Measurements from ENCODE around the gene SLC11A2. TPM values are rescaled to one million over a fixed set of nuclear protein-coding genes. Genes with fewer than 3 reads are reported as not detected.

SLC11A2 gene
- total RNA-seq, 1 experiment from 2014 or later, result 38.7 TPM

- Histone ChIP-seq H3K9me3 (ENCODE audit: control insufficient read depth in 1 of 2, insufficient read depth in 1 of 2, low read depth in 1 of 2, low read length in 2 of 2) (no peaks in the 10 kb centered on the region), H3K27me3 (ENCODE audit: insufficient read depth, low read length) (no peaks in the 10 kb centered on the region), H3K4me3 (replicated peaks in 1 of 2; ENCODE audit: low read depth in 1 of 2, low read length in 2 of 2) (no peak overlapping the region), H4K20me1 (ENCODE audit: insufficient read depth) (no peaks in the 10 kb centered on the region), H3K36me3 (ENCODE audit: control insufficient read depth in 1 of 2, insufficient read depth in 2 of 2, low read length in 2 of 2) (no peaks in the 10 kb centered on the region), H3K9me2 (ENCODE audit: insufficient read depth) (no peaks in the 10 kb centered on the region), H3K4me2 (ENCODE audit: low read length) (no peak overlapping the region), H3K4me1 (ENCODE audit: control insufficient read depth in 1 of 2, insufficient read depth in 2 of 2, low read length in 2 of 2) (peaks cover 7 to 13% of the 10 kb centered on the region in 2 experiments), H3K27ac (ENCODE audit: low read depth, low read length) (no peak overlapping the region), H3K79me2 (ENCODE audit: insufficient read depth, low read length) (peaks cover 84% of the 10 kb centered on the region), H3K9ac (ENCODE audit: low read length) (no peak overlapping the region), H2AFZ (ENCODE audit: low read depth, low read length, poor library complexity, severe bottlenecking) (no peak overlapping the region)
- no peak for TF ChIP-seq POLR2AphosphoS5 (IDR thresholded peaks at IDR 0.05; ENCODE audit: low read depth, low read length)
- no peak for TF ChIP-seq ZFX (IDR thresholded peaks at IDR 0.05)
- no peak for TF ChIP-seq CEBPB (IDR thresholded peaks at IDR 0.05; ENCODE audit: low read depth)
- TF ChIP-seq, protein P1, sequence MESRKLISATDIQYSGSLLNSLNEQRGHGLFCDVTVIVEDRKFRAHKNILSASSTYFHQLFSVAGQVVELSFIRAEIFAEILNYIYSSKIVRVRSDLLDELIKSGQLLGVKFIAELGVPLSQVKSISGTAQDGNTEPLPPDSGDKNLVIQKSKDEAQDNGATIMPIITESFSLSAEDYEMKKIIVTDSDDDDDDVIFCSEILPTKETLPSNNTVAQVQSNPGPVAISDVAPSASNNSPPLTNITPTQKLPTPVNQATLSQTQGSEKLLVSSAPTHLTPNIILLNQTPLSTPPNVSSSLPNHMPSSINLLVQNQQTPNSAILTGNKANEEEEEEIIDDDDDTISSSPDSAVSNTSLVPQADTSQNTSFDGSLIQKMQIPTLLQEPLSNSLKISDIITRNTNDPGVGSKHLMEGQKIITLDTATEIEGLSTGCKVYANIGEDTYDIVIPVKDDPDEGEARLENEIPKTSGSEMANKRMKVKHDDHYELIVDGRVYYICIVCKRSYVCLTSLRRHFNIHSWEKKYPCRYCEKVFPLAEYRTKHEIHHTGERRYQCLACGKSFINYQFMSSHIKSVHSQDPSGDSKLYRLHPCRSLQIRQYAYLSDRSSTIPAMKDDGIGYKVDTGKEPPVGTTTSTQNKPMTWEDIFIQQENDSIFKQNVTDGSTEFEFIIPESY (IDR thresholded peaks at IDR 0.05; ENCODE audit: extremely low read depth, insufficient replicate concordance, low read length), result no peak
- TF ChIP-seq SP1 (IDR thresholded peaks at IDR 0.05; ENCODE audit: low read depth), result no peak
- no peak for TF ChIP-seq SIN3A (IDR thresholded peaks at IDR 0.05; ENCODE audit: low read depth)
- TF ChIP-seq SRF (IDR thresholded peaks at IDR 0.05; ENCODE audit: low read depth), result no peak
- no peak for TF ChIP-seq MAX (IDR thresholded peaks at IDR 0.05)
- TF ChIP-seq RAD21 (IDR thresholded peaks at IDR 0.05; ENCODE audit: low read depth), result no peak
- no peak for TF ChIP-seq EZH2 (IDR thresholded peaks at IDR 0.05)
- no peak for TF ChIP-seq POLR2A (IDR thresholded peaks at IDR 0.05; ENCODE audit: borderline replicate concordance, extremely low read depth, insufficient read depth, insufficient read length)
- TF ChIP-seq EGR1 (IDR thresholded peaks at IDR 0.05; ENCODE audit: low read depth), result no peak
- no peak for TF ChIP-seq CBX3 (IDR thresholded peaks at IDR 0.05; ENCODE audit: low read depth)
- intact Hi-C loops (cut with micrococcal nuclease), result no loop called here
- ChIA-PET CTCF (no interaction called here), RAD21 (ENCODE audit: low non-redundant PET in 1 of 2, low total read pairs in 2 of 2, uncharacterized antibody in 2 of 2, unreplicated experiment in 2 of 2) (interaction anchor here in 1 of 2 experiments (0.7 kb wide), 1 partner anchor 322 kb away, joined by 3 read pairs; no protein-coding TSS in a partner anchor), POLR2A (no interaction called here)
- no TSS peak for BruUV-seq (replicated peaks)
- DNase-seq (ENCODE audit: low read depth, low spot score) (no peak), ATAC-seq (no peak)
These were observed 7.2 kb downstream of the SLC11A2 start for GRCh38 chr12:51018956-51019355.
